ENCODE measurements around the gene UBE2E3. TPM values are rescaled to one million over a fixed set of nuclear protein-coding genes. Genes with fewer than 3 reads are reported as not detected.
"Not testable (repeated sequence)": the region's sequence is repeated elsewhere in the genome, so short reads cannot be mapped to it uniquely, and the experiment has no call there.

Gene UBE2E3
- total RNA-seq, 3 donors from 2014 or later: 48.3 to 63.6 (median 52.8) TPM

- no peak overlapping the region for H3K4me3 ChIP-seq
- ATAC-seq (no peak), DNase-seq (no peak)
- TF ChIP-seq, protein P1, sequence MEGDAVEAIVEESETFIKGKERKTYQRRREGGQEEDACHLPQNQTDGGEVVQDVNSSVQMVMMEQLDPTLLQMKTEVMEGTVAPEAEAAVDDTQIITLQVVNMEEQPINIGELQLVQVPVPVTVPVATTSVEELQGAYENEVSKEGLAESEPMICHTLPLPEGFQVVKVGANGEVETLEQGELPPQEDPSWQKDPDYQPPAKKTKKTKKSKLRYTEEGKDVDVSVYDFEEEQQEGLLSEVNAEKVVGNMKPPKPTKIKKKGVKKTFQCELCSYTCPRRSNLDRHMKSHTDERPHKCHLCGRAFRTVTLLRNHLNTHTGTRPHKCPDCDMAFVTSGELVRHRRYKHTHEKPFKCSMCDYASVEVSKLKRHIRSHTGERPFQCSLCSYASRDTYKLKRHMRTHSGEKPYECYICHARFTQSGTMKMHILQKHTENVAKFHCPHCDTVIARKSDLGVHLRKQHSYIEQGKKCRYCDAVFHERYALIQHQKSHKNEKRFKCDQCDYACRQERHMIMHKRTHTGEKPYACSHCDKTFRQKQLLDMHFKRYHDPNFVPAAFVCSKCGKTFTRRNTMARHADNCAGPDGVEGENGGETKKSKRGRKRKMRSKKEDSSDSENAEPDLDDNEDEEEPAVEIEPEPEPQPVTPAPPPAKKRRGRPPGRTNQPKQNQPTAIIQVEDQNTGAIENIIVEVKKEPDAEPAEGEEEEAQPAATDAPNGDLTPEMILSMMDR (IDR thresholded peaks at IDR 0.05): no peak
- H3K9me3 ChIP-seq: no peaks in the 10 kb centered on the region
- H3K4me1 ChIP-seq (ENCODE audit: low read depth): no peaks in the 10 kb centered on the region
- intact Hi-C loops (cut with DNase I, micrococcal nuclease): no loop called here
- H3K36me3 ChIP-seq (ENCODE audit: low read depth): no peaks in the 10 kb centered on the region
Measured at GRCh38 chr2:181036848-181037603, 56.6 kb downstream of the UBE2E3 start.

DNA sequence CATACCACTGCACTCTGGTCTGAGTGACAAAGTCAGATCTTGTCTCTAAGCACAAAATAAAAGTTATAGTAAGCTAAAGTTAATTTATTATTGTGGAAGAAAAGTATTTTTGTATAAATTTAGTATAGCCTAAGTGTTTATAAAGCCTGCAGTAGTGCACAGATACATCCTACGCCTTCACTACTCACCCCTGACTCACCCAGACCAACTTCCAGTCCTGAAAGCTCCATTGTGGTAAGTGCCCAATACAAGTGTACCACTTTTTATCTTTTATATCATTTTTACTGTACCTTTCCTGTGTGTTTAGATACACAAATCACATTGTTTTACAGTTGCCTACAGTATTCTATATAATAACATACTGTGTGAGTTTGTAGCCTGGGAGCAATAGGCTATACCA lies 57.5 kb downstream of the UBE2E3 start:
- Histone ChIP-seq H3K4me3 (no peak overlapping the region), H3K36me3 (ENCODE audit: low read depth) (no peaks in the 10 kb centered on the region), H3K9me3 (no peaks in the 10 kb centered on the region), H3K4me1 (ENCODE audit: low read depth) (no peaks in the 10 kb centered on the region)
- TF ChIP-seq, protein P1 (IDR thresholded peaks at IDR 0.05): no peak
- no peak for DNase-seq
- no peak for ATAC-seq
- intact Hi-C loops (cut with DNase I, micrococcal nuclease): no loop called here

- Histone ChIP-seq H3K9me3 (no peaks in the 10 kb centered on the region), H3K4me1 (ENCODE audit: low read depth) (no peaks in the 10 kb centered on the region), H3K4me3 (no peak overlapping the region), H3K36me3 (ENCODE audit: low read depth) (no peaks in the 10 kb centered on the region)
- DNase-seq: no peak
- no peak for ATAC-seq
- TF ChIP-seq, protein P1 (IDR thresholded peaks at IDR 0.05): no peak
- intact Hi-C loops (cut with DNase I, micrococcal nuclease): no loop called here
Measured at GRCh38 chr2:181038796-181039195, 58.4 kb downstream of the UBE2E3 start.

GRCh38 chr2:181040839-181041238 lies 60.4 kb downstream of the UBE2E3 start:
- H3K4me1 ChIP-seq (ENCODE audit: low read depth); H3K4me3 ChIP-seq; DNase-seq; H3K36me3 ChIP-seq (ENCODE audit: low read depth); intact Hi-C loops (cut with DNase I, micrococcal nuclease); H3K9me3 ChIP-seq; ATAC-seq: not testable (repeated sequence)

- ATAC-seq (no peak), DNase-seq (no peak)
- H3K4me3 ChIP-seq: no peak overlapping the region
- intact Hi-C loops (cut with DNase I, micrococcal nuclease): no loop called here
- no peaks in the 10 kb centered on the region for H3K4me1 ChIP-seq (ENCODE audit: low read depth)
- H3K9me3 ChIP-seq: no peaks in the 10 kb centered on the region
- TF ChIP-seq, protein P1 (IDR thresholded peaks at IDR 0.05): no peak
- no peaks in the 10 kb centered on the region for H3K36me3 ChIP-seq (ENCODE audit: low read depth)
Measured at GRCh38 chr2:181041661-181042060, 61.3 kb downstream of the UBE2E3 start.

DNA sequence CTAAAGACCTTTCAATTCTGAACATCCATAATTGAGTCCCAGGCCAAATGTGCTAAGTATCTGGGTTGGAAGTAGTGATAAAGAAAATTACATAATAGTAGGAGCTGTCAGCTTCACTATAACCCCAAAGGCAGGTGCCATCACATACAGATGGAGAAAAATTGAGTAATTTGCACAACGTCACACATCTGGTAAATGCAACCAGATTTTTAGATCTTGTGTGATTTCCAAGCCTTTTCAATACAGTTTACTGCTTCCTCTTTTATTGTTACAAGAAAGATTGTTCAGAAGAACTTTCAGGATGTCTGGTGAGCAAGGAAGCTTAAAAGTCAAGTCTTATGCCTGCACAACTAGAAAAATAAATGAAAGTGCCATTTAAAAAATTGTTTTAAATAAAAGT lies 62.3 kb downstream of the UBE2E3 start:
- intact Hi-C loops (cut with DNase I, micrococcal nuclease): no loop called here
- Histone ChIP-seq H3K4me1 (ENCODE audit: low read depth) (no peaks in the 10 kb centered on the region), H3K4me3 (no peak overlapping the region), H3K36me3 (ENCODE audit: low read depth) (no peaks in the 10 kb centered on the region), H3K9me3 (no peaks in the 10 kb centered on the region)
- TF ChIP-seq, protein P1 (IDR thresholded peaks at IDR 0.05): no peak
- DNase-seq (no peak), ATAC-seq (no peak)

Measured in mucosa of descending colon (tissue), 3 donors.